Naive B cell (primary cell): ENCODE data around the gene PAAF1. TPM values are rescaled to one million over a fixed set of nuclear protein-coding genes. Genes with fewer than 3 reads are reported as not detected.

Experiments used
- ATAC-seq, 2 donors: fragments of 150-1000 bp; cut with Tn5 transposase; 2 replicates each; pipeline ENCODE4 v1.10.0; 2021; ENCODE audit warnings: low read depth in 2 of 2, mild to moderate bottlenecking in 2 of 2, moderate library complexity in 2 of 2
- DNase-seq: peaks from one replicate; pipeline ENCODE4 v3.0.0; 2022
- H3K27ac Mint-ChIP-seq, 6 donors: one replicate each; pipeline ENCODE4 v1.8.0; 2020 to 2022; ENCODE audit warnings: mild to moderate bottlenecking in 6 of 6, mixed read lengths in 6 of 6, moderate library complexity in 5 of 6, inconsistent platforms in 2 of 6
- H3K27me3 Mint-ChIP-seq, 3 donors: one replicate each; pipeline ENCODE4 v1.8.0; 2021 to 2022; ENCODE audit warnings: mixed read lengths in 3 of 3, mild to moderate bottlenecking in 1 of 3
- H3K36me3 Mint-ChIP-seq, 2 donors: one replicate each; pipeline ENCODE4 v1.8.0; 2020 to 2022; ENCODE audit warnings: mixed read lengths in 2 of 2, inconsistent platforms in 1 of 2, mild to moderate bottlenecking in 1 of 2
- H3K4me1 Mint-ChIP-seq, 3 donors: one replicate each; pipeline ENCODE4 v1.8.0; 2020 to 2022; ENCODE audit warnings: mixed read lengths in 3 of 3, inconsistent platforms in 1 of 3, mild to moderate bottlenecking in 1 of 3, moderate library complexity in 1 of 3
- H3K4me3 Mint-ChIP-seq, 8 donors: one replicate each; pipeline ENCODE4 v1.8.0; 2020 to 2022; ENCODE audit warnings: mild to moderate bottlenecking in 8 of 8, mixed read lengths in 8 of 8, moderate library complexity in 8 of 8, inconsistent platforms in 2 of 8
- H3K9me3 Mint-ChIP-seq, 7 donors: one replicate each; pipeline ENCODE4 v1.8.0; 2020 to 2022; ENCODE audit warnings: mixed read lengths in 7 of 7, mild to moderate bottlenecking in 5 of 7, inconsistent platforms in 2 of 7, moderate library complexity in 1 of 7
- polyA plus RNA-seq, 6 donors: library from polyadenylated mRNA; unstranded; fragments of 300-500 nt; fragmentation: Illumina TruSeq; gene quantifications; one replicate each; pipeline ENCODE4 v1.2.3, GENCODE V29; 2021; ENCODE audit warnings: low read depth in 6 of 6

The PAAF1 gene
- polyA plus RNA-seq, 6 donors from 2014 or later, result 11.5 to 22.5 (median 16.0) TPM

GRCh38 chr11:73940801-73941570, 64.2 kb downstream of the PAAF1 start:
- DNase-seq (no peak), ATAC-seq (no peak)
- H3K27ac Mint-ChIP-seq, result peak overlapping the region in 1 of 6 donors; percentile 48
- peaks cover 2 to 12% (median 6%) of the 10 kb centered on the region in 7 donors for H3K9me3 Mint-ChIP-seq
- no peaks in the 10 kb centered on the region for H3K4me1 Mint-ChIP-seq
- peaks cover 5 to 19% of the 10 kb centered on the region in 2 donors for H3K36me3 Mint-ChIP-seq
- no peaks in the 10 kb centered on the region for H3K27me3 Mint-ChIP-seq
- H3K4me3 Mint-ChIP-seq, result no peak overlapping the region

- H3K4me3 Mint-ChIP-seq, result no peak overlapping the region
- H3K36me3 Mint-ChIP-seq, result peaks cover 5 to 19% of the 10 kb centered on the region in 2 donors
- DNase-seq, result no peak
- ATAC-seq, result no peak
- no peak overlapping the region for H3K27ac Mint-ChIP-seq
- H3K27me3 Mint-ChIP-seq, result peaks cover 0 to 6% (median 0%) of the 10 kb centered on the region in 3 donors
- H3K9me3 Mint-ChIP-seq, result peaks cover 2 to 12% (median 6%) of the 10 kb centered on the region in 7 donors
- no peaks in the 10 kb centered on the region for H3K4me1 Mint-ChIP-seq
Observed at GRCh38 chr11:73942010-73942409, 65.2 kb downstream of the PAAF1 start.

- peaks cover 0 to 9% (median 0%) of the 10 kb centered on the region in 3 donors for H3K27me3 Mint-ChIP-seq
- H3K4me3 Mint-ChIP-seq, result no peak overlapping the region
- no peak for ATAC-seq
- peak overlapping the region in 1 of 6 donors; percentile 65 for H3K27ac Mint-ChIP-seq
- H3K4me1 Mint-ChIP-seq, result no peaks in the 10 kb centered on the region
- H3K36me3 Mint-ChIP-seq, result peaks cover 5 to 10% of the 10 kb centered on the region in 2 donors
- DNase-seq, result no peak
- peaks cover 0 to 8% (median 3%) of the 10 kb centered on the region in 7 donors for H3K9me3 Mint-ChIP-seq
Observed at GRCh38 chr11:73944085-73944484, 67.3 kb downstream of the PAAF1 start.

GRCh38 chr11:73944901-73945300, 68.1 kb downstream of the PAAF1 start:
- no peak for ATAC-seq
- no peak overlapping the region for H3K4me3 Mint-ChIP-seq
- H3K27me3 Mint-ChIP-seq, result peaks cover 0 to 9% (median 0%) of the 10 kb centered on the region in 3 donors
- H3K27ac Mint-ChIP-seq, result no peak overlapping the region
- no peak for DNase-seq
- H3K36me3 Mint-ChIP-seq, result peaks cover 5 to 10% of the 10 kb centered on the region in 2 donors
- H3K4me1 Mint-ChIP-seq, result no peaks in the 10 kb centered on the region
- H3K9me3 Mint-ChIP-seq, result peaks cover 0 to 8% (median 3%) of the 10 kb centered on the region in 7 donors

GRCh38 chr11:73945396-73945795, 68.6 kb downstream of the PAAF1 start:
- peaks cover 0 to 9% (median 0%) of the 10 kb centered on the region in 3 donors for H3K27me3 Mint-ChIP-seq
- peaks cover 5 to 10% of the 10 kb centered on the region in 2 donors for H3K36me3 Mint-ChIP-seq
- no peak overlapping the region for H3K4me3 Mint-ChIP-seq
- no peak overlapping the region for H3K27ac Mint-ChIP-seq
- H3K4me1 Mint-ChIP-seq, result no peaks in the 10 kb centered on the region
- DNase-seq (no peak), ATAC-seq (no peak)
- H3K9me3 Mint-ChIP-seq, result peaks cover 0 to 8% (median 3%) of the 10 kb centered on the region in 7 donors

- peaks cover 0 to 3% (median 0%) of the 10 kb centered on the region in 7 donors for H3K9me3 Mint-ChIP-seq
- peak overlapping the region in 1 of 6 donors; percentile 16 for H3K27ac Mint-ChIP-seq
- H3K4me1 Mint-ChIP-seq, result no peaks in the 10 kb centered on the region
- H3K27me3 Mint-ChIP-seq, result peaks cover 0 to 9% (median 0%) of the 10 kb centered on the region in 3 donors
- H3K4me3 Mint-ChIP-seq, result no peak overlapping the region
- DNase-seq (no peak), ATAC-seq (no peak)
- peaks cover 0 to under 1% of the 10 kb centered on the region in 2 donors for H3K36me3 Mint-ChIP-seq
Observed at GRCh38 chr11:73946798-73947458, 70.1 kb downstream of the PAAF1 start.

GRCh38 chr11:73949246-73949645, 72.4 kb downstream of the PAAF1 start:
- Mint-ChIP-seq H3K4me3 (no peak overlapping the region), H3K27me3 (peaks cover 0 to 9% (median 0%) of the 10 kb centered on the region in 3 donors), H3K36me3 (no peaks in the 10 kb centered on the region), H3K27ac (peak overlapping the region in 2 of 6 donors; percentile 4 to 6), H3K4me1 (no peaks in the 10 kb centered on the region), H3K9me3 (peaks cover 0 to 3% (median 0%) of the 10 kb centered on the region in 7 donors)
- DNase-seq, result no peak
- ATAC-seq, result no peak

GRCh38 chr11:73949912-73950311, 73.1 kb downstream of the PAAF1 start:
- DNase-seq, result no peak
- Mint-ChIP-seq H3K4me1 (no peaks in the 10 kb centered on the region), H3K9me3 (peaks cover 0 to 3% (median 0%) of the 10 kb centered on the region in 7 donors), H3K4me3 (no peak overlapping the region), H3K27me3 (peaks cover 0 to 9% (median 0%) of the 10 kb centered on the region in 3 donors), H3K36me3 (no peaks in the 10 kb centered on the region), H3K27ac (no peak overlapping the region)
- no peak for ATAC-seq

- peak; percentile 44 for DNase-seq
- Mint-ChIP-seq H3K4me1 (peaks cover 0 to 1% (median 0%) of the 10 kb centered on the region in 3 donors), H3K36me3 (no peaks in the 10 kb centered on the region), H3K9me3 (peaks cover 0 to 3% (median 0%) of the 10 kb centered on the region in 7 donors), H3K27me3 (peaks cover 0 to 13% (median 3%) of the 10 kb centered on the region in 3 donors), H3K4me3 (no peak within 1 kb of the TSS), H3K27ac (no peak within 1 kb of the TSS)
- ATAC-seq, result peak; percentile 85 to 88
Observed at GRCh38 chr11:73950869-73951710, 74.3 kb downstream of the PAAF1 start, which contains the start of gene DNAJB13. Gene DNAJB13, plus strand, starts transcription at chr11:73951026. Its CDS starts 44 bp downstream, at chr11:73951070.

GRCh38 chr11:73951797-73952196, 75.0 kb downstream of the PAAF1 start:
- ATAC-seq, result no peak
- H3K36me3 Mint-ChIP-seq, result no peaks in the 10 kb centered on the region
- peaks cover 0 to 6% (median 0%) of the 10 kb centered on the region in 3 donors for H3K4me1 Mint-ChIP-seq
- peaks cover 0 to 16% (median 10%) of the 10 kb centered on the region in 3 donors for H3K27me3 Mint-ChIP-seq
- H3K4me3 Mint-ChIP-seq, result no peak overlapping the region
- peak overlapping the region in 2 of 6 donors; percentile 22 to 80 for H3K27ac Mint-ChIP-seq
- H3K9me3 Mint-ChIP-seq, result peaks cover 0 to under 1% (median 0%) of the 10 kb centered on the region in 7 donors
- no peak for DNase-seq

- peaks cover 6 to 25% (median 19%) of the 10 kb centered on the region in 3 donors for H3K27me3 Mint-ChIP-seq
- no peaks in the 10 kb centered on the region for H3K9me3 Mint-ChIP-seq
- no peak overlapping the region for H3K27ac Mint-ChIP-seq
- no peaks in the 10 kb centered on the region for H3K36me3 Mint-ChIP-seq
- peak overlapping the region in 4 of 8 donors; percentile 36 to 78 (median 68) for H3K4me3 Mint-ChIP-seq
- peaks cover 0 to 7% (median 0%) of the 10 kb centered on the region in 3 donors for H3K4me1 Mint-ChIP-seq
- ATAC-seq, result peak in 1 of 2 donors; percentile 12
- no peak for DNase-seq
Observed at GRCh38 chr11:73956876-73957653, 80.3 kb downstream of the PAAF1 start.

- Mint-ChIP-seq H3K27ac (peak overlapping the region in 1 of 6 donors; percentile 56), H3K9me3 (no peaks in the 10 kb centered on the region), H3K4me3 (peak overlapping the region in 4 of 8 donors; percentile 36 to 78 (median 68)), H3K36me3 (no peaks in the 10 kb centered on the region), H3K27me3 (peaks cover 6 to 25% (median 19%) of the 10 kb centered on the region in 3 donors), H3K4me1 (peaks cover 0 to 7% (median 0%) of the 10 kb centered on the region in 3 donors)
- DNase-seq (no peak), ATAC-seq (peak in 1 of 2 donors; percentile 21)
Observed at GRCh38 chr11:73957654-73958361, 81.0 kb downstream of the PAAF1 start.
